HEK293 (cell line): ENCODE data around the gene NPFFR2.

Experiments
- CTCF ChIP-seq: fragments of 450-650 bp; formaldehyde crosslinking; IDR thresholded peaks from 2 replicates; pipeline ENCODE4 v1.5.1; 2016; ENCODE audit warnings: missing biosample characterization, missing genetic modification characterization
- GLI4 ChIP-seq: fragments of 450-650 bp; formaldehyde crosslinking; IDR thresholded peaks from 2 replicates; pipeline ENCODE4 v1.5.1; 2016; ENCODE audit warnings: missing biosample characterization, missing genetic modification characterization
- PBX3 ChIP-seq: sonication (generic); formaldehyde crosslinking; IDR thresholded peaks from 2 replicates; pipeline ENCODE4 v1.8.1; 2022; ENCODE audit warnings: mild to moderate bottlenecking, moderate library complexity, missing genetic modification reagents
- SP3 ChIP-seq: fragments of 450-650 bp; formaldehyde crosslinking; IDR thresholded peaks from 2 replicates; pipeline ENCODE4 v1.5.1; 2016; ENCODE audit warnings: missing biosample characterization, missing genetic modification characterization
- ZNF157 ChIP-seq: fragments of 450-650 bp; formaldehyde crosslinking; IDR thresholded peaks from 2 replicates; pipeline ENCODE4 v1.5.1; 2016; ENCODE audit warnings: missing biosample characterization, missing genetic modification characterization
- ZNF169 ChIP-seq: fragments of 450-650 bp; formaldehyde crosslinking; IDR thresholded peaks from 2 replicates; pipeline ENCODE4 v1.5.1; 2016; ENCODE audit warnings: missing biosample characterization, missing genetic modification characterization
- ZNF174 ChIP-seq: fragments of 450-650 bp; formaldehyde crosslinking; IDR thresholded peaks from 2 replicates; pipeline ENCODE4 v1.5.0; 2017; ENCODE audit warnings: missing biosample characterization, mild to moderate bottlenecking, missing genetic modification characterization
- ZNF175 ChIP-seq: fragments of 450-650 bp; formaldehyde crosslinking; IDR thresholded peaks from 2 replicates; pipeline ENCODE4 v1.5.1; 2016; ENCODE audit warnings: missing biosample characterization, missing genetic modification characterization
- ZNF184 ChIP-seq: fragments of 450-650 bp; IDR thresholded peaks from 2 replicates; pipeline ENCODE4 v1.5.1; 2018; ENCODE audit warnings: missing biosample characterization, mild to moderate bottlenecking, missing genetic modification characterization
- ZNF501 ChIP-seq: fragments of 450-650 bp; formaldehyde crosslinking; IDR thresholded peaks from 2 replicates; pipeline ENCODE4 v1.5.1; 2016; ENCODE audit warnings: missing biosample characterization, missing genetic modification characterization
- ZNF792 ChIP-seq: fragments of 450-650 bp; formaldehyde crosslinking; IDR thresholded peaks from 2 replicates; pipeline ENCODE4 v1.5.1; 2016; ENCODE audit warnings: missing biosample characterization, missing genetic modification characterization
- ZSCAN30 ChIP-seq: fragments of 450-650 bp; IDR thresholded peaks from 2 replicates; pipeline ENCODE4 v1.5.1; 2018; ENCODE audit warnings: missing biosample characterization, mild to moderate bottlenecking, missing genetic modification characterization, moderate library complexity
- ZXDB ChIP-seq: fragments of 450-650 bp; formaldehyde crosslinking; IDR thresholded peaks from 2 replicates; pipeline ENCODE4 v1.5.1; 2016; ENCODE audit warnings: missing biosample characterization, missing genetic modification characterization

GRCh38 chr4:72169861-72170260 lies 138.1 kb downstream of the NPFFR2 start:
- TF ChIP-seq ZNF175 (tag by site-specific recombination), result no peak
- no peak for TF ChIP-seq ZNF501 (tag by site-specific recombination)
- no peak for TF ChIP-seq CTCF
- no peak for TF ChIP-seq ZSCAN30 (tag by site-specific recombination)
- TF ChIP-seq PBX3 (CRISPR knock-in tag), result no peak
- TF ChIP-seq ZNF169 (tag by site-specific recombination), result no peak
- no peak for TF ChIP-seq ZNF174 (tag by site-specific recombination)
- no peak for TF ChIP-seq ZNF184 (tag by site-specific recombination)
- no peak for TF ChIP-seq SP3 (tag by site-specific recombination)
- TF ChIP-seq ZNF157 (tag by site-specific recombination), result no peak
- no peak for TF ChIP-seq ZXDB (tag by site-specific recombination)
- no peak for TF ChIP-seq GLI4 (tag by site-specific recombination)
- no peak for TF ChIP-seq ZNF792
